C4-2B (cell line): ENCODE measurements around the gene SLC44A1.

Source experiments
- H3K27ac ChIP-seq: fragments of 450-650 bp; 2 replicates; pipeline ENCODE4 v1.5.1; 2017
- ZFX ChIP-seq: fragments of 450-650 bp; IDR thresholded peaks from 2 replicates; pipeline ENCODE4 v1.6.1; 2017
- TF ChIP-seq, protein P1 (sequence below): fragments of 450-650 bp; conservative IDR thresholded peaks from 2 replicates; pipeline ENCODE4 v1.5.1; 2017; ENCODE audit warnings: mild to moderate bottlenecking

Gene SLC44A1

DNA sequence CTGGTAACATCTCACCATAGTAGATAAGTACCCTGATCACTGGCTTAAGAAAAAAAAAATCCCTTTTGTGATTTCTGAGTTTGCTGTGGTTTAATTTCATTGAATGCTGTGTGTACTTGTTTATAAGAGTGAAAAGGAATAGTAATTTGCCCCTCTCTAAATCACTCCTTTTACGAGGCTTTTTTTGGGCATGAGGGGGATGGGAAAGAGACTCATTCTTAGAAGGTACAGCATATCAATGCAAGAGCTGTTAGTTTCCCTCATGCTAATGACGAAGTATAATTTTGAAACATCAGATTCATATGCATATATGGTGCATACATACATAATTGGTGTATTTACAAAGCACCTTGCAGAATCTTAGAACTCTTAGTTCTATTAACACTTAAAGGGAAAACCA lies 2.4 kb upstream of the SLC44A1 start:
- H3K27ac ChIP-seq: no peak overlapping the region
- TF ChIP-seq, protein P1, sequence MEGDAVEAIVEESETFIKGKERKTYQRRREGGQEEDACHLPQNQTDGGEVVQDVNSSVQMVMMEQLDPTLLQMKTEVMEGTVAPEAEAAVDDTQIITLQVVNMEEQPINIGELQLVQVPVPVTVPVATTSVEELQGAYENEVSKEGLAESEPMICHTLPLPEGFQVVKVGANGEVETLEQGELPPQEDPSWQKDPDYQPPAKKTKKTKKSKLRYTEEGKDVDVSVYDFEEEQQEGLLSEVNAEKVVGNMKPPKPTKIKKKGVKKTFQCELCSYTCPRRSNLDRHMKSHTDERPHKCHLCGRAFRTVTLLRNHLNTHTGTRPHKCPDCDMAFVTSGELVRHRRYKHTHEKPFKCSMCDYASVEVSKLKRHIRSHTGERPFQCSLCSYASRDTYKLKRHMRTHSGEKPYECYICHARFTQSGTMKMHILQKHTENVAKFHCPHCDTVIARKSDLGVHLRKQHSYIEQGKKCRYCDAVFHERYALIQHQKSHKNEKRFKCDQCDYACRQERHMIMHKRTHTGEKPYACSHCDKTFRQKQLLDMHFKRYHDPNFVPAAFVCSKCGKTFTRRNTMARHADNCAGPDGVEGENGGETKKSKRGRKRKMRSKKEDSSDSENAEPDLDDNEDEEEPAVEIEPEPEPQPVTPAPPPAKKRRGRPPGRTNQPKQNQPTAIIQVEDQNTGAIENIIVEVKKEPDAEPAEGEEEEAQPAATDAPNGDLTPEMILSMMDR: no peak
- TF ChIP-seq ZFX: no peak

DNA sequence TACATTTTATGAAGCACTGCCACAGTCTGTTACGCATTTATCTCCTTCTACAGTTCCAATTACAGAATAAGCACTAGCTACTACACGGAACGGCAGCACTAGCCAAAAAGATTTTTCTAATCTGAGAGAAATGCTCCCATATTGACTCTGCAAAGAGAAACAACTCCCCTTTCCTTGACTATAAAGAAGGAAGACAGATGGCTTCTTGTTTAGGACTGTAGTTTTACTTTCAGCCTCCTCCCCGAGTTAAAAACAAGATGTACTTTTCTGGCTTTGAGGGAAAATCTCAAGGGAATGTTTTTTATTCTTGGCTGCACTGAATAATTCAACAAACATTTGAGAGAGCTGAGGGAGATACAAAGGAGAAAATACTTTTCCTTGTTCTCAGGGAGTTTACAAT lies 1.9 kb upstream of the SLC44A1 start:
- no peak for TF ChIP-seq ZFX
- H3K27ac ChIP-seq: no peak overlapping the region

DNA sequence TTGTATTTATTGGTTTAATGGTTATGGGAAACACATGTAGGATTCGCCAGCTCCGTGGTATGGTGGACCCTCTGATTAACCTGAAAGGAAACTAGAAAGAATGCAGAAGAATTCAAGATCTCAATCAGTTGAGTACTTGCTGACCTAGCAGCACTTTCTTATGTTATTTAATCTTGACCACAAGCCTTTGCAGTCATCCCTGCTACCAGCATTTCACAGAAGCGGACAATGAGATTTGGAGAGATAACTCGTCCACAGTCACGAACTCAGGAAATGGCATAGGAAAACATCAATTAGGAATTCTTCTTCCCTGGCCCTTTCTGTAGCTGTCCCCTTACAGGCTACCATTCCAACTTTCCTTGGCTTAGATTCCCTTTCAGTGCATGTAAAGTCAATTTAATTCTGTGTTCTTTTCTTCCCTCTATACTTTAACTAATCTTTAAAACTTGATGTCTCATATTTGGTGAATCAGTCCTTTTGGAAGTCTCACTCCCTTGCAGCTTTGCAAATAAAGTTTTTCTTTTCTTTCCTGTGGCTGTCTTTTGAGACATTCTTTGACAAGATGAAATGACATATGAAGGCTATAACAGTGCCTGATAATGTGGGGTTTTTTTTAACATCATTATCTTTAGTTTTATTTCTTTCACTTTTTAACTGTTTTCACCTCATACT lies 1.3 kb upstream of the SLC44A1 start:
- H3K27ac ChIP-seq: no peak overlapping the region
- no peak for TF ChIP-seq ZFX
- TF ChIP-seq, protein P1: no peak

DNA sequence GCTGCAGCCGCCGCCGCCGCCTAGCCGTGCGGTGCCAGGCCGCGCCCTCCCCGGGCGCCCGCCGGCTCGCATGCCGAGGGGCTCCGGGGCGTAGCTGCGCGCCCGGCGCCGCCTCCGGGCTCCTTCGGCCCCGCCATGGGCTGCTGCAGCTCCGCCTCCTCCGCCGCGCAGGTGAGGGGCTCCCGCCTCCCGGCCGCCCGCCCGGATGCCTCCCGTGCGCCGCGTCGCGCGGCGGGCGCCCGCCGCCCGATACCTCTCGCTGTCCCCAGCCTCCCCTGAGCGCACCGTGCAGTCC lies 230 bp downstream of the SLC44A1 start:
- TF ChIP-seq ZFX: no peak
- TF ChIP-seq, protein P1: no peak
- peak overlapping the region; percentile 84 for H3K27ac ChIP-seq

DNA sequence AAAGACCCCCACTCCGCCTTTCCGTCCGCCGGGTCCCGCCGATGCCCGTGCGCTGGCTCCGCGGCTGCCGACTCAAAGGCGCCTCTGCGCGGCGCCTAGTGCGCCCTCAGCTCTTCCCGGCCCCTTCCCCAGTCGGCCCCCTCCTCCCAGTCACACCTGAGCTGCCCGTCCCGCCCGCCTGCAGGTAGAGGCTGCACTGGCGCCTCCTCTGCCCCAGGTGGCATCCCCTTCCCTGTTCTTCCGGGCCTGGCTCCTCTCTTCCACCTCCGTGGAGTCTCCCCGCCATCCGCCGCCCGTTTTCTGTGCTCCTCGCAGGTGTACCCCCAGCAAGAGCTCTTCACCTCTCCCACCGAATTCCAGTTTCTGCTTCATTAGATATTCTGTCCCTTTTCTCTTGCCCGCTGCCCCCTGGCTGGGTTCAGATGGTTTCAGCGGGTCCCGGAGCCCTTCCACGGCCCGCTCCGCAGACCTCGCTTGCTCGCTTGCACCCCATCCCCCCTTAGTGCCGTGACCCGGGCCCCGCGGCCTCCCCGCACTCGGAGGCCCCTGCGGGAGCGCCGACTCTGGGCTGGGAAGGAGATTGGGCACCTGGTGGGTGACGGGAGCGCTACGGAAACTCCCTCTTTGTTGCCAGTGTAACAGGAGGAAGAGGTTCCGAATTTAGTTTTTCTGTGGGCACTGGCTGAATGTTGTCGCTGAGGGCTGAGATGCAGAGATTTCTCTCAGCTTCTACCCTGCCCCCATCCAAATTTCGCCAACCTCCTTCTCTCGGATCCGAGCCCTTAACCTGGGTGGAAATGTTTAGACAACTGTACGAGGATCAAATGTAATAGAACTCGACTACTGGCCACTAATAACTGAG lies 809 bp downstream of the SLC44A1 start:
- TF ChIP-seq ZFX: peak; percentile 51
- TF ChIP-seq, protein P1: peak; percentile 62
- peak overlapping the region; percentile 84 for H3K27ac ChIP-seq

DNA sequence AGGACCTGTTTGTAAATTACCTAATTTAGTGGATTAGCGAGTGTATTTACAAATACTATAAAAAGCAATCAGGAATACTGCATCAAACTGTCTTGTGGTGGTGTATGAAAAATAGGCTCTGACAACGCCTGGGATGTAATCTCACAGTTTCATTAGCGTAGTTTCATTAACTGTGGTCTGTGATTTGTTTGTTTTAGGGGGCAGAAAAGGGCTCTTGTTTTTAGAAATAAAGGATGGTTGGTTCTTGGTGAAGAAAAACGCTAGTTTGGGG lies 1.4 kb downstream of the SLC44A1 start:
- H3K27ac ChIP-seq: peak overlapping the region; percentile 84
- no peak for TF ChIP-seq ZFX
- TF ChIP-seq, protein P1: no peak

DNA sequence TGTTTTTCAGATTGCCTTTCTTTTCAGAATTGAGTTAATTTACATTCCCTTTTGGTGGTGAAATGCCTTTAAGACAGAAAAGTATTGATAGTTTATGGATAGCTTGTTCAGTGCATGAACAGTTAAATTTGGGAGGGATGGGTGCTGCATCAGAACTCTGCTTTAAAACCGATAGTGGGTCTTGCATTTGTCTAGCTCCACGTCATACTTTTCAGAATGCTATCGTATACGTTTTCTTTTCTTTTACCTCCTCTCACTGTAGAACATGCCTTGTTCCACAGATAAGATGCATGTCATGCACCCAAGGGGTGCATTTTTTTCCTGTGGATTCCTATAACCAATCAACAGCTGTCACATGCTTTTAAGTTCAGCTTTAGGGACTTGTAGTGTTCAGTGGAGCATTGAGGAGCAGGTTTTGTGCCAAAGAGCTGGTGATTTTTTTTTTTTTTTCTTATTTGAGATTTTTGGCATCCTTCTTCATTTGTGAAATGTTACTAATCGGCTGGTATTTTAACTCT lies 2.3 kb downstream of the SLC44A1 start:
- TF ChIP-seq, protein P1: no peak
- TF ChIP-seq ZFX: no peak
- no peak overlapping the region for H3K27ac ChIP-seq
